Activated CD8-positive, alpha-beta memory T cell treated with anti-CD3 and anti-CD28 coated beads, Interleukin-2, amount 50 U/mL, for 24 hours (primary cell): ENCODE measurements around the gene TMEM259.

Source experiments
- DNase-seq: peaks from one replicate; pipeline ENCODE4 v3.0.0-alpha.2; 2020; ENCODE audit errors: extremely low read depth

The TMEM259 gene

GRCh38 chr19:1055886-1056620, 35.1 kb upstream of the TMEM259 start:
- DNase-seq: no peak

DNA sequence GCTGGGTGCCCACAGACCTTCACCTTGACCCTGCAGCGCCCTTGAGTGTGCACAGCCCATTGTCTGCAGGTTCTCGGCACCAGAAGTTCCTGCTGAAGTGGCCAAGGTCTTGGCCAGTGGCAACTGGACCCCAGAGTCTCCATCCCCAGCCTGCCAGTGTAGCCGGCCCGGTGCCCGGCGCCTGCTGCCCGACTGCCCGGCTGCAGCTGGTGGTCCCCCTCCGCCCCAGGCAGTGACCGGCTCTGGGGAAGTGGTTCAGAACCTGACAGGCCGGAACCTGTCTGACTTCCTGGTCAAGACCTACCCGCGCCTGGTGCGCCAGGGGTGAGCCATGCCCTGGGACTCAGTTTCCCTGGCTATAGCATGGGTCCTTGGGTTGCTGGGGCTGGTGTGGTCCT, 34.1 kb upstream of the TMEM259 start:
- no peak for DNase-seq

GRCh38 chr19:1054102-1055027, 33.4 kb upstream of the TMEM259 start:
- DNase-seq: no peak

- DNase-seq: no peak
Measured at GRCh38 chr19:1053176-1054101, 32.5 kb upstream of the TMEM259 start.

- DNase-seq: no peak
Measured at GRCh38 chr19:1052349-1052975, 31.5 kb upstream of the TMEM259 start.

DNA sequence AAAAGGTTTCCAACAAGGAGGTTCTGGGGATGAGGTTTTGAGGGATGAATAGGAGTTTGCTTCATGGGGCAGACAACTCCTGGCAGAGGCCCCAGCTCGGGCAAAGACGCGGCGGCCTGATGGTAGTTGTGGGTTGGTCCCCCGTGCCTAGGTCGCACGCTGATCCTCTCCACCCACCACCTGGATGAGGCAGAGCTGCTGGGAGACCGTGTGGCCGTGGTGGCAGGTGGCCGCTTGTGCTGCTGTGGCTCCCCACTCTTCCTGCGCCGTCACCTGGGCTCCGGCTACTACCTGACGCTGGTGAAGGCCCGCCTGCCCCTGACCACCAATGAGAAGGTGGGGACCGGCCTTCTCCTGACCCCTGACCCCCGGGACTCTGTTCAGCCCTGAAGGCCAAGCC, 30.9 kb upstream of the TMEM259 start:
- DNase-seq: no peak

DNA sequence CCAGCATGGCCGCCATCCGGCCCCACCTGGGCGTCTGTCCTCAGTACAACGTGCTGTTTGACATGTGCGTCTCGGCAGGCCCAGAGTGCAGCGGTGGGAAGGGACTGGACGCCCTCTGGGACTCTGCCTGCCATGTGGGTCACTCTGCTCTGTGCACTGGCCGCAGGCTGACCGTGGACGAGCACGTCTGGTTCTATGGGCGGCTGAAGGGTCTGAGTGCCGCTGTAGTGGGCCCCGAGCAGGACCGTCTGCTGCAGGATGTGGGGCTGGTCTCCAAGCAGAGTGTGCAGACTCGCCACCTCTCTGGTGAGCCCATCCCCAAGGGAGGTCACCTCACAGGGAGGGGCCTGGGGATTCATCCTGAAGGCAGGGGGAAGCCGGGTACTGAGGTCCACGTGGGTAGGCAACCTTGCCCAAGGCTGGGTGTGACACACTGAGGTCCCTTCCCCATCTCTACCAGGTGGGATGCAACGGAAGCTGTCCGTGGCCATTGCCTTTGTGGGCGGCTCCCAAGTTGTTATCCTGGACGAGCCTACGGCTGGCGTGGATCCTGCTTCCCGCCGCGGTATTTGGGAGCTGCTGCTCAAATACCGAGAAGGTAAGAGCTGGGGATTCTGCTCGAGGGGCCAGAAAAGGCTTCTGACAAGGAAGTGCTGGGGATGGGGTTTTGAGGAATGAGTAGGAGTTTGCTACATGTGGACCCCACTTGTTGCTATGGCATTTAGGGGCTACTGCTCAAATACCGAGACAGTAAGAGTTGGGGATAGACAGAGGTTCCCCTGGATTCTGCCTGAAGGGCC, 30.3 kb upstream of the TMEM259 start:
- DNase-seq: no peak

- DNase-seq: no peak
Measured at GRCh38 chr19:1049800-1050199, 28.9 kb upstream of the TMEM259 start.

- DNase-seq: no peak
Measured at GRCh38 chr19:1049106-1049505, 28.2 kb upstream of the TMEM259 start.

GRCh38 chr19:1047696-1048147, 26.8 kb upstream of the TMEM259 start:
- no peak for DNase-seq

GRCh38 chr19:1046836-1047695, 26.1 kb upstream of the TMEM259 start:
- DNase-seq: no peak

DNA sequence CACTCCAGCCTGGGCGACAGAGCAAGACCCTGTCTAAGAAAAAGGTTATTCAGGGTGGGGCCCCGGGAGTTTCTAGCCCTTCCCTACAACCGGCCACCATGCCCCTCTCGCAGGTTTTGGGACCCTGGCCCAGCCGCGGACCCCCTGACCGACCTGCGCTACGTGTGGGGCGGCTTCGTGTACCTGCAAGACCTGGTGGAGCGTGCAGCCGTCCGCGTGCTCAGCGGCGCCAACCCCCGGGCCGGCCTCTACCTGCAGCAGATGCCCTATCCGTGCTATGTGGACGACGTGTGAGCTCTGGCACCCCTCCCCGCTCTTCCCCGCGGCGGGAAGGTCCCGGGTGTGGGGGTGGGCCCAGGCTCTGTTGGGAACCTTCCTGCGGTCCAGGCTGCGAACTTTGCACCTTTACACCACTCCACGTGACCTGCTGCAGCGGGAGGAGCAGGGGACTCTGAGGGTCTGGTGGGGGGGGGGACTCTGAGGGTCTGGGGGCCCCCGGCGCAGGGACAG, 25.2 kb upstream of the TMEM259 start:
- DNase-seq: no peak

- no peak for DNase-seq
Measured at GRCh38 chr19:1045247-1045603, 24.3 kb upstream of the TMEM259 start.

- no peak for DNase-seq
Measured at GRCh38 chr19:1042689-1043511, 22.0 kb upstream of the TMEM259 start.

DNA sequence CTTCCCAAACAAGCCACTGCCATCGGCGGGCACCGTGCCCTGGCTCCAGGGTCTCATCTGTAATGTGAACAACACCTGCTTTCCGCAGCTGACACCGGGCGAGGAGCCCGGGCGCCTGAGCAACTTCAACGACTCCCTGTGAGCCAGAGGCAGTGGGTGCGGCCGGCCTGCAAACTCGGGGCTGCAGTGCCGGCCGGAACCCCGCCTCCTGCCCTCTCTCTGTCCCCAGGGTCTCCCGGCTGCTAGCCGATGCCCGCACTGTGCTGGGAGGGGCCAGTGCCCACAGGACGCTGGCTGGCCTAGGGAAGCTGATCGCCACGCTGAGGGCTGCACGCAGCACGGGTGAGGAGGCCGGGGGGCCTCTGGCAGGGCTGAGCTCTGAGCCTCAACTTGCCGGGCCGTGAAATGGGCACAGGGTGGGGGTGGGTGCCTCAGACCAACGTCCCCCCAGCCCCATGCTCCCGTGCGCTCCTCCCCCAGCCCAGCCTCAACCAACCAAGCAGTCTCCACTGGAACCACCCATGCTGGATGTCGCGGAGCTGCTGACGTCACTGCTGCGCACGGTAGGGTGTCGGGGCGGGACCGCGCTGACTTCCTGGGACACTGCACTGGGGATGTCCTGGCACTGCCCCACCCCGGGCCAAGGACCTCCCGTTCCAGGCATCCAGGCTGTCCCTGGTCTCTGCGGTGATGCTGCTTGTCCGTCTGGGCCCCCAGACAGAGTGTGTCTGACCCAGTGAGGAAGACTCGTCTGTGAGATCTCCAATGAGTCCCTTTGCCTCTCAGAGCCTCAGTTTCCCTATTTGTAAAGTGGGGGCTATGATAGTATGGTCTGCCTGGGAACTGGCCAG, 21.1 kb upstream of the TMEM259 start:
- no peak for DNase-seq

- DNase-seq: no peak
Measured at GRCh38 chr19:1041272-1041834, 20.4 kb upstream of the TMEM259 start.
